ENCODE measurements around the gene SH3PXD2B.
"Not testable (repeated sequence)": the region's sequence is repeated elsewhere in the genome, so short reads cannot be mapped to it uniquely, and the experiment has no call there.

SH3PXD2B gene

GRCh38 chr5:172491481-172491880 lies 37.2 kb upstream of the SH3PXD2B start:
- no peaks in the 10 kb centered on the region for H3K4me1 Mint-ChIP-seq (ENCODE audit: low read depth)
- H3K4me3 Mint-ChIP-seq: no peak overlapping the region
- H3K27ac Mint-ChIP-seq: no peak overlapping the region
- no peaks in the 10 kb centered on the region for H3K36me3 Mint-ChIP-seq (ENCODE audit: low read depth)
- no peaks in the 10 kb centered on the region for H3K27me3 Mint-ChIP-seq (ENCODE audit: low read depth)
- no peaks in the 10 kb centered on the region for H3K9me3 Mint-ChIP-seq

GRCh38 chr5:172490514-172491461 lies 36.5 kb upstream of the SH3PXD2B start:
- Mint-ChIP-seq H3K27me3 (ENCODE audit: low read depth) (no peaks in the 10 kb centered on the region), H3K4me3 (no peak overlapping the region), H3K9me3 (no peaks in the 10 kb centered on the region), H3K36me3 (ENCODE audit: low read depth) (no peaks in the 10 kb centered on the region), H3K4me1 (ENCODE audit: low read depth) (no peaks in the 10 kb centered on the region), H3K27ac (no peak overlapping the region)

- H3K4me3 Mint-ChIP-seq: no peak overlapping the region
- H3K36me3 Mint-ChIP-seq (ENCODE audit: low read depth): no peaks in the 10 kb centered on the region
- H3K9me3 Mint-ChIP-seq: peaks cover 11% of the 10 kb centered on the region
- H3K4me1 Mint-ChIP-seq (ENCODE audit: low read depth): no peaks in the 10 kb centered on the region
- H3K27me3 Mint-ChIP-seq (ENCODE audit: low read depth): no peaks in the 10 kb centered on the region
- H3K27ac Mint-ChIP-seq: no peak overlapping the region
Observed at GRCh38 chr5:172488221-172488620, 33.9 kb upstream of the SH3PXD2B start.

GRCh38 chr5:172487671-172488070 lies 33.3 kb upstream of the SH3PXD2B start:
- H3K27ac Mint-ChIP-seq: no peak overlapping the region
- H3K4me1 Mint-ChIP-seq (ENCODE audit: low read depth): no peaks in the 10 kb centered on the region
- H3K27me3 Mint-ChIP-seq (ENCODE audit: low read depth): no peaks in the 10 kb centered on the region
- H3K4me3 Mint-ChIP-seq: no peak overlapping the region
- H3K36me3 Mint-ChIP-seq (ENCODE audit: low read depth): no peaks in the 10 kb centered on the region
- peaks cover 11% of the 10 kb centered on the region for H3K9me3 Mint-ChIP-seq

- Mint-ChIP-seq H3K9me3 (peaks cover 11% of the 10 kb centered on the region), H3K4me1 (ENCODE audit: low read depth) (no peaks in the 10 kb centered on the region), H3K4me3 (no peak overlapping the region), H3K36me3 (ENCODE audit: low read depth) (no peaks in the 10 kb centered on the region), H3K27me3 (ENCODE audit: low read depth) (no peaks in the 10 kb centered on the region), H3K27ac (no peak overlapping the region)
Observed at GRCh38 chr5:172486912-172487311, 32.6 kb upstream of the SH3PXD2B start.

- Mint-ChIP-seq H3K27ac (no peak overlapping the region), H3K4me3 (no peak overlapping the region), H3K27me3 (ENCODE audit: low read depth) (no peaks in the 10 kb centered on the region), H3K9me3 (peaks cover 11% of the 10 kb centered on the region), H3K36me3 (ENCODE audit: low read depth) (no peaks in the 10 kb centered on the region), H3K4me1 (ENCODE audit: low read depth) (no peaks in the 10 kb centered on the region)
Observed at GRCh38 chr5:172486451-172486850, 32.1 kb upstream of the SH3PXD2B start.

- no peaks in the 10 kb centered on the region for H3K27me3 Mint-ChIP-seq (ENCODE audit: low read depth)
- H3K9me3 Mint-ChIP-seq: peaks cover 11% of the 10 kb centered on the region
Observed at GRCh38 chr5:172485511-172486202, 31.3 kb upstream of the SH3PXD2B start.

GRCh38 chr5:172484664-172485063 lies 30.3 kb upstream of the SH3PXD2B start:
- H3K27ac Mint-ChIP-seq: no peak overlapping the region
- no peaks in the 10 kb centered on the region for H3K27me3 Mint-ChIP-seq (ENCODE audit: low read depth)
- peaks cover 11% of the 10 kb centered on the region for H3K9me3 Mint-ChIP-seq
- H3K4me3 Mint-ChIP-seq: no peak overlapping the region
- no peaks in the 10 kb centered on the region for H3K4me1 Mint-ChIP-seq (ENCODE audit: low read depth)
- no peaks in the 10 kb centered on the region for H3K36me3 Mint-ChIP-seq (ENCODE audit: low read depth)

More at GRCh38 chr5:172485511-172486202, 31.3 kb upstream of the SH3PXD2B start:
- Mint-ChIP-seq H3K27ac (no peak overlapping the region), H3K4me3 (no peak overlapping the region), H3K4me1 (ENCODE audit: low read depth) (no peaks in the 10 kb centered on the region), H3K36me3 (ENCODE audit: low read depth) (no peaks in the 10 kb centered on the region)

GRCh38 chr5:172482156-172483020 lies 28.1 kb upstream of the SH3PXD2B start:
- H3K4me1 Mint-ChIP-seq (ENCODE audit: low read depth): no peaks in the 10 kb centered on the region
- H3K4me3 Mint-ChIP-seq: no peak overlapping the region
- peaks cover 11% of the 10 kb centered on the region for H3K9me3 Mint-ChIP-seq
- peaks cover 4% of the 10 kb centered on the region for H3K27me3 Mint-ChIP-seq (ENCODE audit: low read depth)
- no peak overlapping the region for H3K27ac Mint-ChIP-seq
- no peaks in the 10 kb centered on the region for H3K36me3 Mint-ChIP-seq (ENCODE audit: low read depth)

GRCh38 chr5:172481011-172481800 lies 26.9 kb upstream of the SH3PXD2B start:
- H3K9me3 Mint-ChIP-seq: peaks cover 11% of the 10 kb centered on the region
- no peaks in the 10 kb centered on the region for H3K36me3 Mint-ChIP-seq (ENCODE audit: low read depth)
- H3K27me3 Mint-ChIP-seq (ENCODE audit: low read depth): peaks cover 4% of the 10 kb centered on the region
- no peaks in the 10 kb centered on the region for H3K4me1 Mint-ChIP-seq (ENCODE audit: low read depth)
- no peak overlapping the region for H3K27ac Mint-ChIP-seq
- no peak overlapping the region for H3K4me3 Mint-ChIP-seq

GRCh38 chr5:172479784-172480115 lies 25.4 kb upstream of the SH3PXD2B start:
- Mint-ChIP-seq H3K4me1 (ENCODE audit: low read depth) (no peaks in the 10 kb centered on the region), H3K27me3 (ENCODE audit: low read depth) (peaks cover 4% of the 10 kb centered on the region), H3K27ac (no peak overlapping the region), H3K36me3 (ENCODE audit: low read depth) (no peaks in the 10 kb centered on the region), H3K4me3 (no peak overlapping the region), H3K9me3 (peaks cover 2% of the 10 kb centered on the region)

GRCh38 chr5:172479034-172479783 lies 24.9 kb upstream of the SH3PXD2B start:
- H3K9me3 Mint-ChIP-seq: no peaks in the 10 kb centered on the region
- no peak overlapping the region for H3K27ac Mint-ChIP-seq
- no peaks in the 10 kb centered on the region for H3K36me3 Mint-ChIP-seq (ENCODE audit: low read depth)
- peaks cover 4% of the 10 kb centered on the region for H3K27me3 Mint-ChIP-seq (ENCODE audit: low read depth)
- no peaks in the 10 kb centered on the region for H3K4me1 Mint-ChIP-seq (ENCODE audit: low read depth)
- H3K4me3 Mint-ChIP-seq: no peak overlapping the region

GRCh38 chr5:172478695-172479033 lies 24.3 kb upstream of the SH3PXD2B start:
- H3K27ac Mint-ChIP-seq; H3K36me3 Mint-ChIP-seq (ENCODE audit: low read depth); H3K27me3 Mint-ChIP-seq (ENCODE audit: low read depth); H3K4me3 Mint-ChIP-seq; H3K9me3 Mint-ChIP-seq; H3K4me1 Mint-ChIP-seq (ENCODE audit: low read depth): not testable (repeated sequence)

Data from T-helper 1 cell treated with Interleukin-12 subunit alpha and Interleukin-12 subunit beta and Interleukin-4 antibody, amounts not matched to agents 30 μg/mL and 1 μg/mL, for 36 hours (primary cell).